CD4-positive, alpha-beta T cell (primary cell): ENCODE results near the gene DHX57. TPM values are rescaled to one million over a fixed set of nuclear protein-coding genes. Genes with fewer than 3 reads are reported as not detected.

Source experiments
- ATAC-seq: fragments of 200-7000 bp; cut with Tn5 transposase; one replicate; pipeline ENCODE4 v1.10.0; 2022; ENCODE audit warnings: mild to moderate bottlenecking; ENCODE audit not compliant: poor library complexity
- CTCF ChIA-PET: fragments of 350-600 bp; sonication (Branson Sonifier 250); formaldehyde crosslinking; loops from one replicate; lab custom pipeline; 2021; ENCODE audit warnings: antibody characterized with exemption, inconsistent platforms; lab: Charles Lee
- POLR2A ChIA-PET: fragments of 350-600 bp; sonication (Branson Sonifier 250); formaldehyde crosslinking; loops from one replicate; lab custom pipeline; 2021; ENCODE audit warnings: antibody characterized with exemption, inconsistent platforms; lab: Charles Lee
- DNase-seq, 14 experiments: peaks; one replicate each; pipeline ENCODE4 v3.0.0-alpha.2; 2013 to 2020; ENCODE audit warnings: mixed read lengths in 2 of 14
- H3K27ac ChIP-seq, 2 donors: one replicate each; pipeline versions ENCODE4 v1.5.1 to v1.7.0; 2013; ENCODE audit warnings: low read length in 2 of 2, low read depth in 1 of 2, mild to moderate bottlenecking in 1 of 2
- H3K27me3 ChIP-seq, 2 experiments: 1 replicate in 1 of 2; 2 replicates in 1 of 2; pipeline versions ENCODE4 v1.6.1 to v1.7.0; 2013; ENCODE audit warnings: low read length in 2 of 2, control low read depth in 1 of 2, mild to moderate bottlenecking in 1 of 2, moderate library complexity in 1 of 2; ENCODE audit not compliant: insufficient read depth in 2 of 2, control insufficient read depth in 1 of 2
- H3K36me3 ChIP-seq: one replicate; pipeline ENCODE4 v1.6.1; 2013; ENCODE audit warnings: low read length, control low read depth; ENCODE audit not compliant: insufficient read depth
- H3K4me1 ChIP-seq: one replicate; pipeline ENCODE4 v1.6.1; 2013; ENCODE audit warnings: low read length, control low read depth; ENCODE audit not compliant: insufficient read depth
- H3K4me3 ChIP-seq: one replicate; pipeline ENCODE4 v1.5.1; 2013; ENCODE audit warnings: mild to moderate bottlenecking, low read length, moderate library complexity
- H3K9me3 ChIP-seq, 2 experiments: 1 replicate in 1 of 2; 2 replicates in 1 of 2; pipeline versions ENCODE4 v1.6.1 to v1.7.0; 2013; ENCODE audit warnings: low read length in 2 of 2, mild to moderate bottlenecking in 2 of 2, control low read depth in 1 of 2, moderate library complexity in 1 of 2; ENCODE audit not compliant: control insufficient read depth in 1 of 2, insufficient read depth in 1 of 2
- H3K27ac Mint-ChIP-seq: one replicate; pipeline ENCODE4 v1.8.0; 2020; ENCODE audit warnings: mixed read lengths
- H3K27me3 Mint-ChIP-seq: one replicate; pipeline ENCODE4 v1.8.0; 2021; ENCODE audit warnings: mixed read lengths
- H3K36me3 Mint-ChIP-seq: one replicate; pipeline ENCODE4 v1.8.0; 2021; ENCODE audit warnings: low read depth, mixed read lengths
- H3K4me1 Mint-ChIP-seq: one replicate; pipeline ENCODE4 v1.8.0; 2021; ENCODE audit warnings: low read depth, mixed read lengths
- H3K4me3 Mint-ChIP-seq: one replicate; pipeline ENCODE4 v1.8.0; 2020; ENCODE audit warnings: mild to moderate bottlenecking, mixed read lengths
- H3K9me3 Mint-ChIP-seq: one replicate; pipeline ENCODE4 v1.8.0; 2020; ENCODE audit warnings: mixed read lengths
- CTCF ChIP-seq: fragments of 200-600 bp; IDR thresholded peaks from one replicate; pipeline ENCODE4 v1.8.0; 2022; ENCODE audit warnings: antibody characterized with exemption, mild to moderate bottlenecking
- intact Hi-C, 2 experiments: fragments of 100-400 bp; cut with DNase I in 1 of 2; cut with micrococcal nuclease in 1 of 2; formaldehyde crosslinking; loops; one replicate each; pipeline versions ENCODE4 v1.15.1 to v1.9.0; 2023 to 2025; cut with DNase I, micrococcal nuclease
- total RNA-seq, 174 experiments: library from RNA in 2 of 174; stranded (reverse) in 2 of 174; gene quantifications; one replicate each; pipeline ENCODE4 v1.2.3 and lab custom pipeline; 2021 to 2026

Gene DHX57
- total RNA-seq, 2 experiments from 2014 or later, result 13.9 to 14.1 TPM

DNA sequence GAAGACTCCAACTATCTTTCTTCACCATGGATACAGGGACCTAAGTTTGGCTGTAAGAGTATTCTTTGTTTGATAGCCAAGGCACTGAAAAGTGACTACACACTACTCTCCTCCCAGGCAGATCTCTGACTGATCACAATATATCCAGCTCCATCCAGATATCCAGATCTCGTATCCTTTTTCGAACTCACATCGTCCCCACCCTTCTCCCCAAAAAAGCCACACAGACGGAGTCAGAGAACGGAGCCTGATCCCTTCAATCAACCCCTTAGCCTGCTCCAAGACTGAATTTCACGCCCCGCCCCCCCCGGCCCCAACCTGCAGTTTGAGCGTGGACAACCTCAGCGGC is 533 bp downstream of the DHX57 start:
- H3K9me3 ChIP-seq, result peaks cover under 1 to 8% of the 10 kb centered on the region in 2 experiments
- H3K4me1 ChIP-seq, result peaks cover 13% of the 10 kb centered on the region
- peak overlapping the region; percentile 91 for H3K4me3 ChIP-seq
- no peaks in the 10 kb centered on the region for H3K27me3 ChIP-seq
- H3K36me3 Mint-ChIP-seq, result peaks cover 34% of the 10 kb centered on the region
- no peak for DNase-seq
- no peaks in the 10 kb centered on the region for H3K27me3 Mint-ChIP-seq
- intact Hi-C loops, result loop anchor here in 1 of 2 experiments (5.0 kb wide), 1 partner anchor 98 kb away; the partner anchor contains the start of gene GEMIN6
- peaks cover 3% of the 10 kb centered on the region for H3K9me3 Mint-ChIP-seq
- ATAC-seq, result no peak
- peak overlapping the region in 1 of 2 donors; percentile 46 for H3K27ac ChIP-seq
- H3K36me3 ChIP-seq, result no peaks in the 10 kb centered on the region
- ChIA-PET POLR2A (interaction anchor here (0.7 to 1.8 kb wide), 5 partner anchors 124 to 563 kb away, joined by 3 to 10 read pairs (median 6); partner anchors contain the start of genes HNRNPLL and SRSF7), CTCF (no interaction called here)
- H3K4me1 Mint-ChIP-seq, result peaks cover 26% of the 10 kb centered on the region
- peak overlapping the region; percentile 97 for H3K4me3 Mint-ChIP-seq
- no peak for TF ChIP-seq CTCF
- H3K27ac Mint-ChIP-seq, result peak overlapping the region; percentile 90

DNA sequence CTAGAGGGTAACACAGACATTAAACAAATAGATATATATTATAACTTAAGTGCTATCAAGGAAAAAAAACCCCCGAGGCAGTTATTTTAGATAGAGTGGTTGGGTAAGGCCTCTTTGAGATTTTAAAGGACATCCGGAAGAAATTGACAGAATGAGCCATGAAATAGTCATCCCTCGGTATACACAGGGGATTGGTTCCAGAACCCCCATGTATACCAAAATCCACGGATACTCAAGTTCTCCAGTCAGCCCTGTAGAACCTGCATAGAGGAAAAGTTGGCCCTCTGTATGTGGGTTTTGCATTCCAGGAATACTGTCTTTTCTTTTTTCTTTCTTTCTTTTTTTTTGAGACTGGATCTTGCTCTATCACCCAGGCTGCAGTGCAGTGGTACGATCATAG is 2.0 kb downstream of the DHX57 start:
- Histone ChIP-seq H3K4me1 (peaks cover 13% of the 10 kb centered on the region), H3K4me3 (no peak overlapping the region), H3K27me3 (no peaks in the 10 kb centered on the region), H3K27ac (no peak overlapping the region), H3K9me3 (peaks cover 4 to 8% of the 10 kb centered on the region in 2 experiments), H3K36me3 (no peaks in the 10 kb centered on the region)
- intact Hi-C loops, result no loop called here
- Mint-ChIP-seq H3K4me1 (peaks cover 26% of the 10 kb centered on the region), H3K36me3 (peaks cover 47% of the 10 kb centered on the region), H3K9me3 (peaks cover 7% of the 10 kb centered on the region), H3K27me3 (no peaks in the 10 kb centered on the region), H3K27ac (no peak overlapping the region), H3K4me3 (no peak overlapping the region)
- DNase-seq, result no peak
- no peak for TF ChIP-seq CTCF
- no peak for ATAC-seq
- POLR2A ChIA-PET, result no interaction called here
- CTCF ChIA-PET, result no interaction called here

- Histone ChIP-seq H3K4me3 (no peak overlapping the region), H3K27ac (no peak overlapping the region), H3K4me1 (peaks cover 11% of the 10 kb centered on the region), H3K9me3 (peaks cover 4 to 8% of the 10 kb centered on the region in 2 experiments), H3K36me3 (peaks cover 8% of the 10 kb centered on the region), H3K27me3 (no peaks in the 10 kb centered on the region)
- H3K27me3 Mint-ChIP-seq, result no peaks in the 10 kb centered on the region
- no peak for ATAC-seq
- DNase-seq, result no peak
- POLR2A ChIA-PET, result no interaction called here
- H3K4me3 Mint-ChIP-seq, result peak overlapping the region; percentile 56
- TF ChIP-seq CTCF, result no peak
- H3K36me3 Mint-ChIP-seq, result peaks cover 62% of the 10 kb centered on the region
- peaks cover 7% of the 10 kb centered on the region for H3K9me3 Mint-ChIP-seq
- peaks cover 22% of the 10 kb centered on the region for H3K4me1 Mint-ChIP-seq
- H3K27ac Mint-ChIP-seq, result no peak overlapping the region
- intact Hi-C loops, result no loop called here
- CTCF ChIA-PET, result no interaction called here
These were observed 4.3 kb downstream of the DHX57 start for GRCh38 chr2:38871432-38871831.
